ENCODE measurements around the gene TSPOAP1.

DNA sequence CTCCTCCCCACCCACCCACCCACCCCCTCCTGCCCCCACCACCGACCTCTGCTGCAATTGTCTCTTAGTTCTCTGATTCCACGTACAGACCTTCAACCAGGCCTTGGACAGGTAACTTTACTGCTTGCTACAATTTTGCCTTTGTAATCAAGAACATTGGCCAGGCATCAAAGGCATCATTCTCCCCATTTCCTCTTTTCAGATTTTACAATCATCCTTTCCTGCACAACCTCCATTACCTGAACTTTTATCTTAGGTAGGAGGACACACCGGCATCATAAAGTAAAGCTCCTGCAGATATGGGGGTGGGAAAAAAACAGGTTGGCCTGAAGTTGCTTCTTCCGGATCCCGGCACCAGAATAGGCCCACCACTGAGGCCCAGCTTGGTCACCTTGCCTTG, 49.1 kb upstream of the TSPOAP1 start:
- TF ChIP-seq, protein P1, sequence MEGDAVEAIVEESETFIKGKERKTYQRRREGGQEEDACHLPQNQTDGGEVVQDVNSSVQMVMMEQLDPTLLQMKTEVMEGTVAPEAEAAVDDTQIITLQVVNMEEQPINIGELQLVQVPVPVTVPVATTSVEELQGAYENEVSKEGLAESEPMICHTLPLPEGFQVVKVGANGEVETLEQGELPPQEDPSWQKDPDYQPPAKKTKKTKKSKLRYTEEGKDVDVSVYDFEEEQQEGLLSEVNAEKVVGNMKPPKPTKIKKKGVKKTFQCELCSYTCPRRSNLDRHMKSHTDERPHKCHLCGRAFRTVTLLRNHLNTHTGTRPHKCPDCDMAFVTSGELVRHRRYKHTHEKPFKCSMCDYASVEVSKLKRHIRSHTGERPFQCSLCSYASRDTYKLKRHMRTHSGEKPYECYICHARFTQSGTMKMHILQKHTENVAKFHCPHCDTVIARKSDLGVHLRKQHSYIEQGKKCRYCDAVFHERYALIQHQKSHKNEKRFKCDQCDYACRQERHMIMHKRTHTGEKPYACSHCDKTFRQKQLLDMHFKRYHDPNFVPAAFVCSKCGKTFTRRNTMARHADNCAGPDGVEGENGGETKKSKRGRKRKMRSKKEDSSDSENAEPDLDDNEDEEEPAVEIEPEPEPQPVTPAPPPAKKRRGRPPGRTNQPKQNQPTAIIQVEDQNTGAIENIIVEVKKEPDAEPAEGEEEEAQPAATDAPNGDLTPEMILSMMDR (IDR thresholded peaks at IDR 0.05 in 2 of 3, conservative IDR thresholded peaks at IDR 0.05 in 1 of 3; ENCODE audit: control insufficient read depth in 2 of 3, extremely low read depth in 1 of 3, insufficient read depth in 1 of 3, low read depth in 3 of 3, low read length in 3 of 3), result no peak
- TF ChIP-seq LARP7 (IDR thresholded peaks at IDR 0.05), result no peak
- no peak for TF ChIP-seq MAX (IDR thresholded peaks at IDR 0.05; ENCODE audit: low read depth, low read length)
- TF ChIP-seq, protein P2, sequence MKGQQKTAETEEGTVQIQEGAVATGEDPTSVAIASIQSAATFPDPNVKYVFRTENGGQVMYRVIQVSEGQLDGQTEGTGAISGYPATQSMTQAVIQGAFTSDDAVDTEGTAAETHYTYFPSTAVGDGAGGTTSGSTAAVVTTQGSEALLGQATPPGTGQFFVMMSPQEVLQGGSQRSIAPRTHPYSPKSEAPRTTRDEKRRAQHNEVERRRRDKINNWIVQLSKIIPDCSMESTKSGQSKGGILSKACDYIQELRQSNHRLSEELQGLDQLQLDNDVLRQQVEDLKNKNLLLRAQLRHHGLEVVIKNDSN (IDR thresholded peaks at IDR 0.05; ENCODE audit: borderline replicate concordance, extremely low read length, insufficient read depth, low read depth, low read length), result no peak
- no peak for TF ChIP-seq RFX5 (IDR thresholded peaks at IDR 0.05; ENCODE audit: low read depth, low read length)
- no peak for TF ChIP-seq GATAD2B (conservative IDR thresholded peaks at IDR 0.05; ENCODE audit: low read depth)
- TF ChIP-seq RB1 (IDR thresholded peaks at IDR 0.05; ENCODE audit: borderline replicate concordance), result no peak
- TF ChIP-seq EZH2 (IDR thresholded peaks at IDR 0.05; ENCODE audit: borderline replicate concordance, control insufficient read depth, low read depth, low read length), result no peak
- TF ChIP-seq NR2C2 (IDR thresholded peaks at IDR 0.05; ENCODE audit: borderline replicate concordance, control insufficient read depth, insufficient read length, low read depth), result no peak
- no peak for TF ChIP-seq BHLHE40 (IDR thresholded peaks at IDR 0.05; ENCODE audit: borderline replicate concordance in 1 of 2, low read depth in 2 of 2, low read length in 1 of 2)
- no peak for TF ChIP-seq USF2 (IDR thresholded peaks at IDR 0.05; ENCODE audit: borderline replicate concordance, low read depth, low read length)
- no peak for TF ChIP-seq EP300 (IDR thresholded peaks at IDR 0.05; ENCODE audit: borderline replicate concordance in 1 of 2, control insufficient read depth in 1 of 2, low read depth in 2 of 2, low read length in 2 of 2)

All from GM12878 (cell line).